DOHH2 (cell line): ENCODE measurements around the gene CDH12.

Source experiments
- H3F3A ChIP-seq: fragments of 200-600 bp; sonication (generic), shearing (Covaris generic); 2 replicates; pipeline ENCODE4 v1.6.0; 2016; ENCODE audit warnings: antibody characterized with exemption, mild to moderate bottlenecking; ENCODE audit not compliant: control insufficient read depth, insufficient read depth
- H3K27ac ChIP-seq: fragments of 200-600 bp; sonication (generic); 2 replicates; pipeline ENCODE4 v1.5.1; 2014; ENCODE audit warnings: low read depth, mild to moderate bottlenecking, low read length, moderate library complexity
- H3K27me3 ChIP-seq: fragments of 200-600 bp; sonication (generic); 2 replicates; pipeline ENCODE4 v1.6.1; 2014; ENCODE audit warnings: mild to moderate bottlenecking, low read length, mixed read lengths; ENCODE audit not compliant: control insufficient read depth
- H3K36me3 ChIP-seq: fragments of 200-600 bp; sonication (generic); 2 replicates; pipeline ENCODE4 v1.6.1; 2014; ENCODE audit warnings: mild to moderate bottlenecking, low read length, moderate library complexity, mixed read lengths; ENCODE audit not compliant: control insufficient read depth
- H3K4me1 ChIP-seq: fragments of 200-600 bp; sonication (generic); 2 replicates; pipeline ENCODE4 v1.6.1; 2014; ENCODE audit warnings: mild to moderate bottlenecking, low read length, mixed read lengths; ENCODE audit not compliant: control insufficient read depth
- H3K4me2 ChIP-seq: fragments of 200-600 bp; sonication (generic); 2 replicates; pipeline ENCODE4 v1.6.0; 2014; ENCODE audit warnings: mild to moderate bottlenecking, low read length, moderate library complexity
- H3K4me3 ChIP-seq: fragments of 200-600 bp; sonication (generic); 2 replicates; pipeline ENCODE4 v1.5.1; 2014; ENCODE audit warnings: mild to moderate bottlenecking, low read length, mixed read lengths
- H3K79me2 ChIP-seq: fragments of 200-600 bp; sonication (generic); 2 replicates; pipeline ENCODE4 v1.6.1; 2014; ENCODE audit warnings: mild to moderate bottlenecking, low read length, mixed read lengths; ENCODE audit not compliant: control insufficient read depth
- H3K9me2 ChIP-seq: fragments of 200-600 bp; sonication (generic); replicated peaks from 2 replicates; pipeline ENCODE4 v1.6.1; 2014; ENCODE audit warnings: mild to moderate bottlenecking, low read length, mixed read lengths; ENCODE audit not compliant: control insufficient read depth
- H3K9me3 ChIP-seq: fragments of 200-600 bp; sonication (generic); 2 replicates; pipeline ENCODE4 v1.6.1; 2014; ENCODE audit warnings: antibody characterized with exemption, low read length, mixed read lengths; ENCODE audit not compliant: control insufficient read depth, insufficient read depth
- H4K20me1 ChIP-seq: fragments of 200-600 bp; sonication (generic); 2 replicates; pipeline ENCODE4 v1.6.0; 2014; ENCODE audit warnings: low read depth, mild to moderate bottlenecking, antibody characterized with exemption, low read length, moderate library complexity; ENCODE audit not compliant: control insufficient read depth, insufficient read depth
- EZH2phosphoT487 ChIP-seq: fragments of 200-600 bp; sonication (generic); IDR thresholded peaks from 2 replicates; pipeline ENCODE4 v1.6.1; 2017; ENCODE audit warnings: borderline replicate concordance, mild to moderate bottlenecking, antibody characterized with exemption, low read length, moderate library complexity, mixed read lengths
- TF ChIP-seq, protein P1 (sequence below): fragments of 200-600 bp; sonication (generic); IDR thresholded peaks from one replicate; pipeline ENCODE4 v1.5.1; 2014; ENCODE audit warnings: antibody characterized with exemption, mild to moderate bottlenecking, low read depth, low read length; ENCODE audit not compliant: poor library complexity, severe bottlenecking

CDH12 gene

DNA sequence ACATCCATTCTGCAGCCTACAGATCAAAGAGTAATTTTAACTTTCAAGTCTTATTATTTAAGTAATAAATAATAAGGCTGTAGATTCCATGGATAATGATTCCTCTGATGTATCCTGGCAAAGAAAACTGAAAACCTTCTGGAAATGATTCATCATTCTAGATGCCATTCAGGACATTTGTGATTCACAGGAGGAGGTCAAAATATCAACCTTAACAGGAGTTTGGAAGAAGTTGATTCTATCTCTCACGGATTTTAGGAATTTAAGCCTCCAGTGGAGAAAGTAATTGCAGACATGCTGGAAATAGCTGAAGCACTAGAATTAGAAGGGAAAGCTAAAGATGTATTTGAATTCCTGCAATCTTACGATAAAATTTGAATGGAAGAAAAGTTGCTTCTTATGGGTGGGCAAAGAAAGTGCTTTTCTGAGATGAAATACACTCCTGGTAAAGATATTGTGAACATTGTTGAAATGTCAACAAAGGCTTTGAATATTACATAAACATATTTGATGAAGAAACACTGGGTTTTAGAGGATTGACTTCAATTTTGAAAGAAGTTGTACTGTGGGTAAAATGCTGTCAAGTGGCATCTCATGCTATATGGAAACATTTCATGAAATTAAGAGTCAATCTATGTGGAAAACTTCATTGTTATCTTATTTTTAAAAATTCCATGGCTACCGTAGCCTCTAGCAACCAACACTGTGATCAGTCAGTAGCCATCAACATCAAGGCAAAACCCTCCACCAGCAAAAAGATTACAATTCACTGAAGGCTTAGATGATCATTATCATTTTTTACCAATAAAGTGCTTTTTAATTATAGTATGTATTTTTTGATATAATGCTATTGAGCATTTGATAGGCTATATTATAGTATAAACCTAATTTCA is 1141.0 kb downstream of the CDH12 start:
- H3K4me2 ChIP-seq = no peak overlapping the region
- no peaks in the 10 kb centered on the region for H3F3A ChIP-seq
- TF ChIP-seq, protein P1, sequence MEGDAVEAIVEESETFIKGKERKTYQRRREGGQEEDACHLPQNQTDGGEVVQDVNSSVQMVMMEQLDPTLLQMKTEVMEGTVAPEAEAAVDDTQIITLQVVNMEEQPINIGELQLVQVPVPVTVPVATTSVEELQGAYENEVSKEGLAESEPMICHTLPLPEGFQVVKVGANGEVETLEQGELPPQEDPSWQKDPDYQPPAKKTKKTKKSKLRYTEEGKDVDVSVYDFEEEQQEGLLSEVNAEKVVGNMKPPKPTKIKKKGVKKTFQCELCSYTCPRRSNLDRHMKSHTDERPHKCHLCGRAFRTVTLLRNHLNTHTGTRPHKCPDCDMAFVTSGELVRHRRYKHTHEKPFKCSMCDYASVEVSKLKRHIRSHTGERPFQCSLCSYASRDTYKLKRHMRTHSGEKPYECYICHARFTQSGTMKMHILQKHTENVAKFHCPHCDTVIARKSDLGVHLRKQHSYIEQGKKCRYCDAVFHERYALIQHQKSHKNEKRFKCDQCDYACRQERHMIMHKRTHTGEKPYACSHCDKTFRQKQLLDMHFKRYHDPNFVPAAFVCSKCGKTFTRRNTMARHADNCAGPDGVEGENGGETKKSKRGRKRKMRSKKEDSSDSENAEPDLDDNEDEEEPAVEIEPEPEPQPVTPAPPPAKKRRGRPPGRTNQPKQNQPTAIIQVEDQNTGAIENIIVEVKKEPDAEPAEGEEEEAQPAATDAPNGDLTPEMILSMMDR = no peak
- TF ChIP-seq EZH2phosphoT487 = no peak
- no peaks in the 10 kb centered on the region for H3K36me3 ChIP-seq
- no peaks in the 10 kb centered on the region for H3K27me3 ChIP-seq
- H4K20me1 ChIP-seq = no peaks in the 10 kb centered on the region
- H3K4me3 ChIP-seq = no peak overlapping the region
- H3K9me2 ChIP-seq = no peaks in the 10 kb centered on the region
- no peak overlapping the region for H3K27ac ChIP-seq
- H3K79me2 ChIP-seq = no peaks in the 10 kb centered on the region
- no peaks in the 10 kb centered on the region for H3K9me3 ChIP-seq
- H3K4me1 ChIP-seq = no peaks in the 10 kb centered on the region

DNA sequence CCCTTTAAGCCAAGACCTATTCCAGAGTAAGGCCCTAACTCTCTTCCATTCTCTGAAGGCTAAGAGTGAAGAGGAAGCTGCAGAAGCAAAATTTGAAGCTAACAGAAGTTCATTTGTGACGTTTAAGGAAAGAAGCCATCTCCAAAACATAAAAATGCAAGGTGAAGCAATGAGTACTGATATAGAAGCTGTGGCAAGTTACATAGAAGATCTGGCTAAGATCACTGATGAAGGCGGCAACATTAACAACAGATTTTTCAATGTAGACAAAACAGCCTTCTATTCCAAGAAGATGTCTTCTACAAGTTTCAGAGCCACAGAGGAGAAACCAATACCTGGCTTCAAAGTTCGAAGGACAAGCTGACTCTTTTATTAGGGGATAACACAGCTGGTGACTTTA is 1143.4 kb downstream of the CDH12 start:
- H3K9me3 ChIP-seq = no peaks in the 10 kb centered on the region
- H3K27ac ChIP-seq = no peak overlapping the region

DNA sequence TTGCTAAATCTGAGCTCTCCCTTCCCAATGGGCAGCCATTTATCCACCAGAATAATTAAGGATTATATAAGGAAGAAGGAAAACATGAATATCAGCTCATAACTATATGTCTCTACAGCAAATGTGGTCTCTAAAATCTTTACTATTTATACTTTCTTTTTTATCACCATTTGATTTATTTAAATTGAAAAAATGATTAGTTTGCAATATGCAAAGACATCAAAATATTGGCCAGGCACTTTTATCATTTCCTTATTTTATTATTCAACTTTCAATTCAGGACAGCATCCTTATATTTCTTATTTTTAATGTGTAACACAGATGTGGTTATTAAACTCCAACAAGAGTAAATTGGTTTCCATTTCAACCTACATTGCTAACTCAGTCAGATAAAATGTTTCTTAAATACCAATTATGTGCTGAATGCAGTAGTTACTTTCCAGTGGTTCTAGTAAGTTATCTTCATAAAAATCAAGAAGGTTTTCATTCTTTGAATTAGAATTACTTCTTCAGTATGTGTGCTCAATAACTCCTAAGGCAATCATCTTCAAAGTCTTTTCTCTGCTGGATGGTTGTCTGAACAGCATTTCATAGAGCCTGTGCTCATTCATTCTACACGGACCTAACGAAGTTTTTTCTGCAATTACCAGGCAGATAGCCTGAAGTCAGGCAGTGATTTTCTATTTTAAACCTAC is 1148.0 kb downstream of the CDH12 start:
- TF ChIP-seq, protein P1 = no peak
- TF ChIP-seq EZH2phosphoT487 = no peak
- Histone ChIP-seq H3F3A (no peaks in the 10 kb centered on the region), H3K4me3 (no peak overlapping the region), H3K4me1 (no peaks in the 10 kb centered on the region), H3K9me3 (no peaks in the 10 kb centered on the region), H3K79me2 (no peaks in the 10 kb centered on the region), H3K27ac (no peak overlapping the region), H3K27me3 (no peaks in the 10 kb centered on the region), H3K9me2 (peaks cover 2% of the 10 kb centered on the region; the same call in 1 of the 2 replicates), H4K20me1 (no peaks in the 10 kb centered on the region), H3K36me3 (no peaks in the 10 kb centered on the region), H3K4me2 (no peak overlapping the region)

More for the DNA sequence above, 1143.4 kb downstream of the CDH12 start:
- Histone ChIP-seq H4K20me1 (no peaks in the 10 kb centered on the region), H3K4me1 (no peaks in the 10 kb centered on the region), H3K9me2 (peaks cover 2% of the 10 kb centered on the region; the same call in 1 of the 2 replicates), H3K4me2 (no peak overlapping the region), H3F3A (no peaks in the 10 kb centered on the region), H3K4me3 (no peak overlapping the region), H3K36me3 (no peaks in the 10 kb centered on the region), H3K79me2 (no peaks in the 10 kb centered on the region), H3K27me3 (no peaks in the 10 kb centered on the region)
- TF ChIP-seq, protein P1 = no peak
- no peak for TF ChIP-seq EZH2phosphoT487
